HCT116 (cell line): Measurements from ENCODE around the gene GNAO1.

ENCODE experiments used
- CEBPB ChIP-seq: IDR thresholded peaks from 2 replicates; pipeline ENCODE4 v1.6.1; 2012; ENCODE audit warnings: low read depth
- CTCF ChIP-seq, 3 experiments: fragments of 200-600 bp in 1 of 3; sonication (generic) in 1 of 3; IDR thresholded peaks in 2 of 3; conservative IDR thresholded peaks in 1 of 3; 2 replicates each; pipeline ENCODE4 v1.5.1; 2012 to 2017; ENCODE audit warnings: low read depth in 2 of 3, low read length in 2 of 3, antibody characterized with exemption in 1 of 3, borderline replicate concordance in 1 of 3, control low read depth in 1 of 3, mild to moderate bottlenecking in 1 of 3, mixed read lengths in 1 of 3, mixed run types in 1 of 3, moderate library complexity in 1 of 3; ENCODE audit not compliant: insufficient read depth in 1 of 3
- EZH2 ChIP-seq: fragments of 200-600 bp; sonication (generic); IDR thresholded peaks from 2 replicates; pipeline ENCODE4 v1.6.1; 2017; ENCODE audit warnings: antibody characterized with exemption, mixed run types
- JUND ChIP-seq: IDR thresholded peaks from 2 replicates; pipeline ENCODE4 v1.6.1; 2012
- MAX ChIP-seq: IDR thresholded peaks from 2 replicates; pipeline ENCODE4 v1.6.1; 2012
- POLR2A ChIP-seq: IDR thresholded peaks from 2 replicates; pipeline ENCODE4 v1.7.0; 2011; ENCODE audit warnings: borderline replicate concordance; ENCODE audit not compliant: insufficient read depth, insufficient read length; ENCODE audit errors: extremely low read depth
- POLR2AphosphoS5 ChIP-seq: IDR thresholded peaks from 2 replicates; pipeline ENCODE4 v1.6.1; 2011; ENCODE audit warnings: mild to moderate bottlenecking, low read depth, low read length, moderate library complexity
- REST ChIP-seq: IDR thresholded peaks from 2 replicates; pipeline ENCODE4 v1.6.1; 2012; ENCODE audit warnings: low read depth

DNA sequence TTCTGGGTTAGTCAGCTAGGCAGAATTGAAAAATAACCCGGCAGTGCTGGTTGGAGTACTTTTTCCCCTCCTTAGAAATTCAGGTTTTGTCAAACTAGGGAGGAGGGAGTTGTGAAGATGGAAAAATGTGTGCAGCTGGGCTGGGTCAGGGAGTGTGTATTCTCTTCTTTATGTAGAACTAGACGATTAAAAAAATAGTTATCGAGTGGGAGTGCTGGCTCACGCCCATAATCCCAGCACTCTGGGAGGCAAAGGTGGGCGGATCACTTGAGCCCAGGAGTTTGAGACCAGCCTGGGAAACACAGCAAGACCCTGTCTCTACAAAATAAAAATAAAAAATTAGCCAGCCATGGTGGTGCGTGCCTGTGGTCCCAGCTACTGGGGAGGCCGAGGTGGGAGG, 106.4 kb downstream of the GNAO1 start:
- TF ChIP-seq CTCF (IDR thresholded peaks at IDR 0.05 in 2 of 3, conservative IDR thresholded peaks at IDR 0.05 in 1 of 3; ENCODE audit: borderline replicate concordance in 1 of 3, insufficient read depth in 1 of 3, low read depth in 2 of 3, low read length in 2 of 3) (no peak), MAX (no peak), REST (no peak), JUND (no peak), POLR2AphosphoS5 (no peak), EZH2 (no peak), POLR2A (no peak), CEBPB (no peak)
